Tibial artery (tissue), 4 donors: ENCODE measurements around the gene GLIS1.

ENCODE experiments used
- DNase-seq, 2 donors: peaks; one replicate each; pipeline ENCODE4 v3.0.0-alpha.2; 2019
- H3K27ac ChIP-seq, 2 donors: fragments of 200-600 bp; sonication (generic) in 1 of 2; 1 replicate in 1 of 2; 2 replicates in 1 of 2; pipeline ENCODE4 v1.5.1; 2018 to 2019; ENCODE audit warnings: mild to moderate bottlenecking in 1 of 2
- H3K27me3 ChIP-seq, 2 donors: fragments of 200-600 bp; sonication (generic) in 1 of 2; one replicate each; pipeline versions ENCODE4 v1.5.1 to v1.6.0; 2016 to 2019
- H3K36me3 ChIP-seq, 3 donors: fragments of 200-600 bp; sonication (generic) in 2 of 3; one replicate each; pipeline ENCODE4 v1.5.1; 2016 to 2019; ENCODE audit warnings: mild to moderate bottlenecking in 2 of 3
- H3K4me1 ChIP-seq, 4 donors: fragments of 200-600 bp; sonication (generic) in 2 of 4; 1 replicate in 3 of 4; 2 replicates in 1 of 4; pipeline ENCODE4 v1.5.1; 2016 to 2019
- H3K4me3 ChIP-seq, 2 donors: fragments of 200-600 bp; sonication (generic) in 1 of 2; 1 replicate in 1 of 2; 2 replicates in 1 of 2; pipeline ENCODE4 v1.5.1; 2018 to 2019; ENCODE audit warnings: mild to moderate bottlenecking in 2 of 2
- H3K9me3 ChIP-seq, 3 donors: fragments of 200-600 bp; sonication (generic) in 1 of 3; one replicate each; pipeline ENCODE4 v1.5.1; 2016 to 2019
- intact Hi-C: fragments of 100-400 bp; cut with DNase I; formaldehyde crosslinking; loops from one replicate; pipeline ENCODE4 v1.15.0; 2023; ENCODE audit warnings: low total_unique reads
- TF ChIP-seq, protein P1 (sequence below), 2 experiments: fragments of 200-600 bp in 1 of 2; fragments of 450-650 bp in 1 of 2; IDR thresholded peaks; one replicate each; pipeline ENCODE4 v1.5.1; 2017 to 2019; ENCODE audit warnings: antibody characterized with exemption in 2 of 2, mild to moderate bottlenecking in 1 of 2, moderate library complexity in 1 of 2

GLIS1 gene

DNA sequence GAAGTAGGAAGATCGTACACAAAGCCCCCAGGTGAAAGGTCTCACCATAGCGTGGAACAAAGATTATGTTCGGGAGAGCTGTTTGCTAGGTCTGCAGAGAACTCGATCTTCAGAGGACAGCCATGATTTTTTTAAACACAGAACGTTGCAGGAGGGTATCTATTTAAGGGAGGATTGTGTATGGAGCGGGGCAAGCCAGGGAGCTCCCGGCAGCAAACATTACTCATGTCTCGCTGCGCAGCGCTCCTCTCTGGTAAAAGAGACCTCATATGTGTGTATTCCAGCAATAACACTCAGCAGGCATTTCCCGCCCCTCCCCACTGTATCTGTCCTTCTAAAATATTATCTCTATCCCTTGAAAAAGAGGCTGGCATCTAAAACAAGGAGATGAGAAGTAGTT, 2.7 kb downstream of the GLIS1 start:
- intact Hi-C loops: no loop called here

DNA sequence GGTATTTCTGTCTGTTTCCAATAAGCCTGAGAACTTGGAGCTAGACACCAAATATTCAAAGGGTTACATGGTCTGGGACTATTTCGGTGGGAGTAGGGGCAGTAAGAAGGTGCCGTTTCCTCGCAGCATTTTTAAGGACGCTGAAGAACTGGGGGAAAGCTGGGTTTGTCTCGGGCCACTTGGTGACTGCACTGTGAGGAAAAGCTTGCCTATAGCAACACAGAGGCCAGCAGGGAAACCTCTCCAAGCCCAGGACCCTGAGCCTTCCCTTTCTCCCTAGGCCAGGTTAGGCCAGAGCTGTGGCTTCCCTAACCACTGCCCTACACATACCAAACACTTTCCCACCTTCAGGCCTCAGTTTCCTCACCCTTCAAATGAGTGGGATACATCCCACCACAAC, 3.3 kb downstream of the GLIS1 start:
- intact Hi-C loops: loop anchor here (2.0 kb wide), 1 partner anchor 57 kb away; no protein-coding TSS in a partner anchor
- H3K4me1 ChIP-seq: peaks cover 4 to 24% (median 19%) of the 10 kb centered on the region in 4 donors
- H3K27me3 ChIP-seq: peaks cover 0 to 64% of the 10 kb centered on the region in 2 donors
- no peaks in the 10 kb centered on the region for H3K9me3 ChIP-seq
- H3K27ac ChIP-seq: no peak overlapping the region
- no peak overlapping the region for H3K4me3 ChIP-seq
- no peak for DNase-seq
- TF ChIP-seq, protein P1, sequence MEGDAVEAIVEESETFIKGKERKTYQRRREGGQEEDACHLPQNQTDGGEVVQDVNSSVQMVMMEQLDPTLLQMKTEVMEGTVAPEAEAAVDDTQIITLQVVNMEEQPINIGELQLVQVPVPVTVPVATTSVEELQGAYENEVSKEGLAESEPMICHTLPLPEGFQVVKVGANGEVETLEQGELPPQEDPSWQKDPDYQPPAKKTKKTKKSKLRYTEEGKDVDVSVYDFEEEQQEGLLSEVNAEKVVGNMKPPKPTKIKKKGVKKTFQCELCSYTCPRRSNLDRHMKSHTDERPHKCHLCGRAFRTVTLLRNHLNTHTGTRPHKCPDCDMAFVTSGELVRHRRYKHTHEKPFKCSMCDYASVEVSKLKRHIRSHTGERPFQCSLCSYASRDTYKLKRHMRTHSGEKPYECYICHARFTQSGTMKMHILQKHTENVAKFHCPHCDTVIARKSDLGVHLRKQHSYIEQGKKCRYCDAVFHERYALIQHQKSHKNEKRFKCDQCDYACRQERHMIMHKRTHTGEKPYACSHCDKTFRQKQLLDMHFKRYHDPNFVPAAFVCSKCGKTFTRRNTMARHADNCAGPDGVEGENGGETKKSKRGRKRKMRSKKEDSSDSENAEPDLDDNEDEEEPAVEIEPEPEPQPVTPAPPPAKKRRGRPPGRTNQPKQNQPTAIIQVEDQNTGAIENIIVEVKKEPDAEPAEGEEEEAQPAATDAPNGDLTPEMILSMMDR (IDR thresholded peaks at IDR 0.05): no peak
- H3K36me3 ChIP-seq: no peaks in the 10 kb centered on the region

More for the DNA sequence above, 2.7 kb downstream of the GLIS1 start:
- Histone ChIP-seq H3K9me3 (no peaks in the 10 kb centered on the region), H3K27me3 (peaks cover 0 to 66% of the 10 kb centered on the region in 2 donors), H3K4me1 (peaks cover 4 to 24% (median 19%) of the 10 kb centered on the region in 4 donors), H3K4me3 (no peak overlapping the region), H3K27ac (no peak overlapping the region), H3K36me3 (no peaks in the 10 kb centered on the region)
- TF ChIP-seq, protein P1 (IDR thresholded peaks at IDR 0.05): no peak
- DNase-seq: no peak

DNA sequence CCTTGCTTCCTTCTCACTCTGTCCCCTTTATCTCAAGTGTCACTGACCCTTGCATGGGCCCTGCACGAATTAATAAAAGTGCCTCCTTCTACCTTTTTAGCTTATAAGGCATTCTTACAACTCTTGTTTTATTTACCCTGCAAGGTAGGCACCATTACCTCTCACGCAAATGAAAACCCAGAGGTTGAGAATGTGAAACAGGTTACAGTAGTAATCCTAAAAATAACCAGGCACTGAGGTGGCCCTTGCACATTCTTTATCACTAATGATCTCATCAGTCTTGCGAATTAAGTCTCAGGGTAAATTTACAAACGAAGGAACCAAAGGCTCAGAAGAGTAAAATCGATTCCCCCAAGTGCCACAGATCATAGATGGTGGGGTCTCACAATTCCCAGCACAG, 3.7 kb downstream of the GLIS1 start:
- Histone ChIP-seq H3K36me3 (no peaks in the 10 kb centered on the region), H3K9me3 (no peaks in the 10 kb centered on the region), H3K4me1 (peaks cover 4 to 24% (median 19%) of the 10 kb centered on the region in 4 donors), H3K27me3 (peaks cover 0 to 60% of the 10 kb centered on the region in 2 donors), H3K4me3 (no peak overlapping the region), H3K27ac (no peak overlapping the region)
- TF ChIP-seq, protein P1 (IDR thresholded peaks at IDR 0.05): no peak
- DNase-seq: no peak
- intact Hi-C loops: loop anchor here (2.0 kb wide), 1 partner anchor 56 kb away; no protein-coding TSS in a partner anchor

DNA sequence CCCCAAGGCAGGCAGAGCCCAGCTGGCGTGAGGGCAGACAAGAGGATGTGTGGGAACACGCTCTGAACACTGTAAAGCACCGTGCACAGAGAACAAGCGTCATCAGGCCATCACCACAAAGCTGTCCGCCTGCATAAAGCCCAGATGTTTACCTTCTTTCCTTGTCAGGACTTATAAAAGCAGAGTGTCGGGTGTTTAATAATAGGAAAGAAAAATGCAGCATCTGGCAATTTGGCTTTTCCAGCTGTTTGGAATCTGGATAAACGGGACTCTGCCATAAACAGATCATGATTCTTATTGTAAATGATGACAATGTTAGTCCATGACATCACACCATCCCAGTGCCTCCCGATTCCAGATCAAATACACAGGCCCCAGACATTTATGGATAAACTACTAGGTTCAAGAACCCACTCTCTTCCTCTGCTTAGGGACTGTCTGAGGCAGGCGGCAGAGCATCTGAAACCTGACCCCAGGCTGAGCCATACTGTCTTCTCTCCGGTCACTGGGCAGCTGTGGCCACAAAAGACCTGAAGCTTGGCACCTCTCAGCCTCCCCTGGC, 4.2 kb downstream of the GLIS1 start:
- peaks cover 0 to 56% of the 10 kb centered on the region in 2 donors for H3K27me3 ChIP-seq
- TF ChIP-seq, protein P1 (IDR thresholded peaks at IDR 0.05): no peak
- intact Hi-C loops: loop anchor here (2.0 kb wide), 1 partner anchor 56 kb away; no protein-coding TSS in a partner anchor

DNA sequence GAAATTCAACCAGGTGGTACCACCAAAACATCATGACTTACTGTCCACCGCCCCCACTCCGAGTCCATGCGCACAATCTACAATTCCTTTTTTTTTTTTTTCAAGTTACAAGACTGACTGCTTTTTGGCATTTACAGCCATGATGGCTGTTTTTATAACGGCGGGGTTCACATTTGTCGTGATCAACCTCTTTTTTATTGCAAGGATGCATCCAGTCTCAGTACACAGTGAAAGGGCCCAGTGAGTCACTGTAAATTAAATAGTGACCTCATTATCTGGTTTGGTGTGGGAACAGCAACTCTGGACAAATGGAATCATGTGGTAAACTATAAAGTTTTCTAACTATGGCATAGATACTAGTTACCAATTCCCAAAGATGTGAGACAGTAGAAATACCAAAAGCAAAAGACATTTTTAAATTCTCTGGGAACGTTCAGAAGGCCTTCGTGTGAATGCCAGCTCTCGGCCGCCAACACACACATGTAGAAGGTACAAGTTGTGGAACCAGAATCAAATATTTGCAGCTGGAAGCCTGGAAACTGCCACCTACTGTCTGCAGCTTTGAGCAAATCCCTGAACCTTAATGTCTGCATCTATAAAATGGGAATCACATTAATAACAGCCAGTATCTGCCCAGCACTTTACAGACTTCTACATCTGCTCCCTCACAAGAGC, 4.9 kb downstream of the GLIS1 start:
- no peak for DNase-seq

More for the DNA sequence above, 4.2 kb downstream of the GLIS1 start:
- Histone ChIP-seq H3K4me3 (no peak overlapping the region), H3K9me3 (no peaks in the 10 kb centered on the region), H3K27ac (no peak overlapping the region), H3K4me1 (peaks cover 4 to 22% (median 17%) of the 10 kb centered on the region in 4 donors), H3K36me3 (no peaks in the 10 kb centered on the region)
- DNase-seq: no peak

More for the DNA sequence above, 4.9 kb downstream of the GLIS1 start:
- intact Hi-C loops: loop anchor here (2.0 kb wide), 1 partner anchor 55 kb away; no protein-coding TSS in a partner anchor
- no peak overlapping the region for H3K4me3 ChIP-seq
- peaks cover 4 to 16% (median 14%) of the 10 kb centered on the region in 4 donors for H3K4me1 ChIP-seq
- TF ChIP-seq, protein P1 (IDR thresholded peaks at IDR 0.05): no peak
- H3K27me3 ChIP-seq: peaks cover 0 to 52% of the 10 kb centered on the region in 2 donors
- H3K9me3 ChIP-seq: no peaks in the 10 kb centered on the region
- no peaks in the 10 kb centered on the region for H3K36me3 ChIP-seq
- H3K27ac ChIP-seq: no peak overlapping the region
